Kidney glomerular epithelial cell (primary cell): Measurements from ENCODE around the gene ABCC1.

Experiments used
- DNase-seq: peaks from one replicate; lab custom pipeline; 2025; lab: John Stamatoyannopoulos, UW

The ABCC1 gene

DNA sequence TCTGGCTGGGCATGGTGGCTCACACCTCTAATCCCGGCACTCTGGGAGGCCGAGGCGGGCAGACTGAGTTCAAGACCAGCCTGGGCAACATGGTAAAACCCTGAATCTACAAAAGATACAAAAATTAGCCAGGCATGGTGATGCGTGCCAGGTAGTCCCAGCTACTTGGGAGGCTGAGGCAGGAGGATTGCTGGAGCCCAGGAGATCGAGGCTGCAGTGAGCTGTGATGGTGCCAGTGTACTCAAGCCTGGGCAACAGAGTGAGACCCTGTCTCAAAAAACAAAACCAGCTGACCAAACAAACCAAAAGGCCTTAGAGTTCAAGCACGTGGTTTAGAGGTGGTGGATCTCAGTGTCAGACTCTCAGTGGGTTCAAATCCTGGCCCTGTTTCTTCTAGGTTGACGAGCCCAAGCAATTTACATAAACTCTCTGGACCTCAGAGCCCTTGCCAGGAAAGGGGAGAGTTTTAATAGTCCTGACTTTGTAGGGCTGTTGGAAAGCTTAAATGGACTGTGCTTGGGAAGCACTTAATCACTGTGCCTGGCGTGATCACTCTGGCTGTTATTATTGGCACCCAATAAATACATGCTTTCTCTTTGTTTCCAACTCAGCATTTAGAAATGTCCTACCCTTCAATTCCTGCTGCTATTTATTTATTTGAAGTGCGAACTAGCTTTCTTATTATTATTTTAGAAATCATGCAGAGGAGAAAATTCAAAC, 44.7 kb downstream of the ABCC1 start:
- DNase-seq = no peak

DNA sequence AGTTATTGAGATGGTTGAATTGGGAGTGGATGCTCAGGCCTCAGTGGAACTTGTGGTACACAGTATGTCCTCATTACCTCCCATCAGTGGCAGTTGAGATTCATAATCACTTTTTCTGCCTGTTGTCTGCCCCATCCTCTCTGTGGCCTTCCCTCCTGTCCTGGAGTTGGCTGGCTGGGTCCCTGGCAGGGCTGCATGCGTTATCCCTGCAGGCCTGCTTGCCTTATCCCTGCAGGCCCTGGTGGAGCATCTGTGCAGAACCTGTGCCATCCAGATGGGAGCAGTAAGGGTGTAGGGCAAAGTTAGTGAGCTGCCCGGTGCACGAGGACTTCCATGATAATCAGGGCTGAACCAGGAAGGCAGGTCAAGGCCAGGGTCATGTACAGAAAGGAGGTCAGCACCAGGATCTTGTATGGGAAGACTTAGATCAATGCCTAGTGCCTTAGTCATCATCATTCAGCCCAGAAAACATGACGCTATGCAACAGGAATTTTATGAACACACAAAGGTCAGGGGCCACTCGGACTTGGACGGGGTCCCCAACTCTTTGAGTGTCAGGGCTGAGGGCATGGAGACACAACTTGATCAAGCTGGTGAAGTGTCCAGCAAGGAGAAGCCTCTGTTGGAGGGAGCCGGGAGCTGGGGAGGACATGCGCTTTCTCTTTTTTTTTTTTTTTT, 47.2 kb downstream of the ABCC1 start:
- DNase-seq = peak; percentile 86

DNA sequence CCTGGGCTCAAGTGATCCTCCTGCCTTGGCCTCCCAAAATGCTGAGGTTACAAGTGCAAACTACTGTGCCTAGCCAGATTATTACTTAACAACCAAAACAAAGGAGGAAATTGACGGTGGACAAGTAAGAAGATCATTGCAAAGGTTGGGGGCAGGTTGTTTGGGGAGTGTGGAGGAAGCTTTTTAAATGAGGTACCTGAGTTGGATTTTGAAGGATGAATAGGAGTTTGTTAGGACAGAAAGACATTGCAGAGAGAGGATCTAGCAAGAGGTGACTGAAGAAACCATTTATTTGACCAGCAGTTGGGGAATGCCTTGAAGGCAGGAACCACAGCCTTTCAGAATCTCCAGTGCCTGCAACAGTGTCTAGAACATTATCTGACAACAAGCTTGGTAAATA, 51.3 kb downstream of the ABCC1 start:
- DNase-seq = no peak

DNA sequence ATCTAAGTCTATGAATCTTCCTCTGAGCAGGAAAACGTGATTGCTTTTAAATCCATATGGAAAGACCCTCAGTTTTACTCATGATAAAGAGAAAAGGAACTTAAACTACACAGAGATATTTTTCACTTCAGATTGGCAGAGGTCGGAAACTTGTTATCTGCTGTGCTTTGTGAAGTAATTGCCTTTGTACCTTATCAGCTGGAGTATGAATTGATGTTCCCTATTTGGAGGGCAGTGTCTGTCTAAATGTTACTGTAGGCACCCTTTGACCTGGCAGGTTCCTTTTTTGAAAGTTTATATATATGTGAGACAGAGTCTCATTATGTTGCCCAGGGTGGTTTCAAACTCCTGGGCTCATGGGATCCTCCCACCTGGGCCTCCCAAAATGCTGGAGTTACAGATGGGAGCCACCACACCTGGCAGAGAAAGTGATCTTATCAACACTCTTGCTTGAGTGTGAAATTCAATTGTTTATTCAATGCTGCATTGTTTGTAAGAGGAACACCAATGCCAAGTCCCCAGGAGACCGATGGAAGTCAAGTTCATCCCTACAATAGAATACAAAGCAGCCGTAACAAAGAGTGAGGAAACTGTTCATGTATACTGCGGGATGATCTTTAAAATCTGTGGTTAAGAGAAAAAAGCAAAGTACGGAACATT, 52.3 kb downstream of the ABCC1 start:
- DNase-seq = no peak

DNA sequence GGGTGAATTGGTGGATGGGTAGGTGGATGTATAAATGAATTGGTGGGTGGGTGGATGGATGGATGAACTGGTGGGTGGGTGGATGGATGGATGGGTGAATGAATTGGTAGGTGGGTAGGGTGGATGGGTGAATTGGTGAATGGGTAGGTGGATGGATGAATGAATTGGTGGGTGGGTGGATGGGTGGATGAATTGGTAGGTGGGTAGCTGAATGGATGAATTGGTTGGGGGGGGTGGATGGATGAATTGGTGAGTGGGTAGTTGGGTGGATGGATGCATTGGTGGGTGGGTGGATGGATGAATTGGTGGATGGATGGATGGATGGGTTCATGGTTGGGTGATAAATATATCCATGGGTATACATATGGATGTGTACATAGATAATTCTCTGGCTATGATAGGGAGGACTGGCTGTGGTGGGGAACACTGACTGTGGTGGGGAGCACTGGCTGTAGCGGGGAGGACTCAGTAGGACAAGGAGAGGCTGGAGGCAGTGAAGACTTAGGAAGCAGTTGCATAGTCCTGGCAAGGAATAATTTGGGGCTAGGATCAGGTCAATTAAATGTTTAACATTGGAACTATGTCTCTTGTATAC, 54.4 kb downstream of the ABCC1 start:
- DNase-seq = no peak

DNA sequence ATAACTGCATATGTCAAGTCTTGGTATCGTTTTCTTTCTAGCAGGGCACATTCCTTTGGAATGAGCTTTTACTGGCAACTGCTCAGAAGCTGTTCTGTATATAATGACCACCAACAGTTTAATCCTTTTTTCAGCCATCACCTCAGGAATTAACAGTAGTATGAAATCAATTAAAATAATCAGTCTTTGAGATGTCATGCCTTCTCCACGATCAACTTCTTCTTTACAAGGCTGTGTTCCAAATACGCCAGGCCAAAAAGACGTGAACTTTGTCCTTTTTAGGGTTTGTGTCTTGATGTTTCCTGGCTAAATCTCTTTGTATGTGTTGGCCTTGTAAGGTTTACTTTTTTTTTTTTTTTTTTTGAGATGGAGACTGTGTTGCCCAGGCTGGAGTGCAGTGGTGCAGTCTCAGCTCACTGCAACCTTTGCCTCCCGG, 54.9 kb downstream of the ABCC1 start:
- peak; percentile 28 for DNase-seq

DNA sequence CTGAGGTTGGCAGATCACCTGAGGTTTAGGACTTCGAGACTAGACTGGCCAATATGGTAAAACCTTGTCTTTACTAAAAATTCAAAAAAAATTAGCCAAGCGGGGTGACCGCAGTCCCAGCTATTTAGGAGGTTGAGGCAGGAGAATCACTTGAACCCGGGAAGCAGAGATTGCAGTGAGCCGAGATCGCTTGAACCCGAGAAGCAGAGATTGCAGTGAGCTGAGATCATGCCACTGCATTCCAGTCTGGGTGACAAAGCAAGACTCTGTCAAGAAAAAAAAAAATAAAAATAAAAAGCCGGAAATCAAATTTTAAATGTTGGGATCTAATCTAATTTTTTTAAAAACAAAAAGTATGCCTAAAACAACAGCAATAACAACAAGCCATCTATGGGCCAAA, 56.3 kb downstream of the ABCC1 start:
- no peak for DNase-seq

DNA sequence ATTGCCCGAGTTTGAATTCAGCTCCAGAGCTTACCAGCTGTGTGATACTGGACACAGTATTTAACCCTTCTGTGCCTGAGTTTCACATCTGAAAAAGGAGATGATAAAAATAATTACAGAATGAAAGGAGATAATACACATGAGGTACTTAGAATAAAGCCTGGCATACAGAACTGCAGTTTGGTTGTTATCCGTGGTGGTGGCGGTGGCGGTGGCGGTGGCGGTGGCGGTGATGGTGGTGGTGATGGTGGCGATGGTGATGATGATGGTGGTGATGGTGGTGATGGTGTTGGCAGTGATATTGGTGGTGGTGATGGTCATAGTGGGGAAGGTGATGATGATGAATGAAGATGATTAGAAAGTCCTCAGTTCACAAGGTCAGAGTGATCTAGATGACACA, 57.2 kb downstream of the ABCC1 start:
- no peak for DNase-seq

DNA sequence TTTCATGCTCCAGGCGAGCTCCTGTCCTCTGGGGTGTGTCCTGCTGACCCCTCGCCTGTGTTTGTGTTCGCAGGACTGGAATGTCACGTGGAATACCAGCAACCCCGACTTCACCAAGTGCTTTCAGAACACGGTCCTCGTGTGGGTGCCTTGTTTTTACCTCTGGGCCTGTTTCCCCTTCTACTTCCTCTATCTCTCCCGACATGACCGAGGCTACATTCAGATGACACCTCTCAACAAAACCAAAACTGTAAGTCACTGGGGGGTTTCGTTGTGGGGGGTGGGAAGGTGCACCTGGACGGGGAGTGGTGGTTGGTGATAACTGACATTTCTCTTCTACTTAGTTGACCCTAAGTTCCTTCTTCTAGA, 58.3 kb downstream of the ABCC1 start:
- no peak for DNase-seq

DNA sequence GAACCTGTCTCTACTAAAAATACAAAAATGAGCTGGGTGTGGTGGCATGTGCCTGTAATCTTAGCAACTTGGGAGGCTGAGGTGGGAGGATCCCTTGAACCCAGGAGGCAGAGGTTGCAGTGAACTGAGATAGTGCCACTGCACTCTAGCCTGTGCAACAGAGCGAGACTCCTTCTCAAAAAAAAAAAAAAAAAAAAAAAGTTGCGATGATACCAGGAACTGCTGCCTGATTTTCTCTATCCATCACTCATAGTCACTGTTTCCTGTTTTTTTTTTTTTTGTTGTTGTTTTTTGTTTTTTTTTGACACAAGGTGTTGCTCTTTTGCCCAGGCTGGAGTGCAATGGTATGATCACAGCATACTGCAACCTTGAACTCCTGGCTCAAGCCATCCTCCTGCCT, 59.2 kb downstream of the ABCC1 start:
- DNase-seq = no peak

DNA sequence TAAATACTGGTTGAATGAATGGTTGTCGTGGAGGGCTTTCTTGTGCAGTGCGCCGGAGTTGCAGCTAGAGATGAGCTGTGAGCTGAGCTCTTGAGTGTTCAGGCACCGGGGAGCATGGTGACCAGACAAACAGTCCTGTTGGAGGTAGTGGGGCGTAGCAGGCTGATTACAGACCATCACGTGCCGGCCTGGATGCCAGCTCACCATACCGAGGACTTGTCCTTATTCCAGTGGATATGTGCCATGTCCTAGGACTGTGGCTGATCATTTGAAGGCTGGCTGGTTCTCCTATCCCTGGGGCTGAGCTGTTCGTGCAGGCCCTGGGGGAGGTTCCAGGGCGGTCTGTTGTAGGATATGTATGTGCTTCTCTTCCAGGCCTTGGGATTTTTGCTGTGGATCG, 60.0 kb downstream of the ABCC1 start:
- DNase-seq = peak; percentile 32

DNA sequence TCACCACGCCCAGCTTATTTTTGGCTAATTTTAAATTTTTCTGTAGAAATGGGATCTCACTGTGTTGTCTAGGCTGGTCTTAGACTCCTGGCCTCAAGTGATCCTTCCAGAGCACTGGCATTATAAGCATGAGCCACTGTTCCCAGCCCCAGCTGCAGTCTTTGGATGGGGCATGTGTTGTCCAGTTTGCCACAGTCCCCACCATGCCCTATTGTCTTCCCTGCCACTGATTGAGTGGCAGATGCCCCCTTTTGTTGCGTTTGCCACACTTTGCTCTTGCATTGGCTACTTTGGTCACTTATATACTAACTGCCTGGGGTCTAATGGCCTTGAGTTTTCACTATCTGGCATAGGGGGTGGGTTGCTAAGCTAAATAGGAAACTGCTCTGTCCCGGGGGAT, 60.8 kb downstream of the ABCC1 start:
- no peak for DNase-seq

DNA sequence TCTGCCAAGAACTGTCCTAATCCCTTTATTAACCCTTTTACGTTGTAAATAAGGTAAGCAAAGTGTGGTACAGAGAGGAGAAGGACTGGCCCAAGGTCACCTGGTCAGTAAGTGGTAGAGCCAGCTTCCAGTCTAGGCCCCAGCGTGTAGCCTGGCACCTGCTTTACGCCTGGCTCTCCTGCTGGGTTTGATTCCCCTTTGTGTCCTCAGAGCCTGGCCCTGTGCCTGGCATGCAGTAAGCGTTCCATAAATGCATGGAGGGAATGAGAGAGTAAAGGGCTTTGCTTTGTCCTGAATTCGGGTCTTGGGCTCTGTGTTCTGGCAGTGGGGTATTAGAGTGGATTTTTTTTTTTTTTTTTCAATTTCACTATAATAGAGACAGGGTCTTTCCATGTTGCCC, 62.7 kb downstream of the ABCC1 start:
- no peak for DNase-seq

DNA sequence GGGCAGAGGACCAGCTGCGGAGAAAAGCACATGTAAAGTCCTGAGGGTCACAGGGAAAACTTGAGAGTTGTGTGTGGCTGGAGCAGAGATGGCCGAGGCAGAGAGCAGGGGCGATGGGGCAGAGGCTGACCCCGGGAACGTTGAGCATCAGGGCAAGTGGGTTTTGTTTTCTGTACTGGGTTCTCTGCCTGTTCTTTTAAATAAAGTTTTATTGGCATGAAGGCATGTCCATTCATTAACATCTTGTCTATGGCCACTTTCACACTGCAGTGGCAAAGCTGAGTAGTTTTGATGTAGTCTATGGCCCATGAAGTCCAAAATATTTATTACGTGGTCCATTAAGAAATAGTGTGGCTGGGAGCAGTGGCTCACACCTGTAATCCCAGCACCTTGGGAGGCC, 64.4 kb downstream of the ABCC1 start:
- no peak for DNase-seq

DNA sequence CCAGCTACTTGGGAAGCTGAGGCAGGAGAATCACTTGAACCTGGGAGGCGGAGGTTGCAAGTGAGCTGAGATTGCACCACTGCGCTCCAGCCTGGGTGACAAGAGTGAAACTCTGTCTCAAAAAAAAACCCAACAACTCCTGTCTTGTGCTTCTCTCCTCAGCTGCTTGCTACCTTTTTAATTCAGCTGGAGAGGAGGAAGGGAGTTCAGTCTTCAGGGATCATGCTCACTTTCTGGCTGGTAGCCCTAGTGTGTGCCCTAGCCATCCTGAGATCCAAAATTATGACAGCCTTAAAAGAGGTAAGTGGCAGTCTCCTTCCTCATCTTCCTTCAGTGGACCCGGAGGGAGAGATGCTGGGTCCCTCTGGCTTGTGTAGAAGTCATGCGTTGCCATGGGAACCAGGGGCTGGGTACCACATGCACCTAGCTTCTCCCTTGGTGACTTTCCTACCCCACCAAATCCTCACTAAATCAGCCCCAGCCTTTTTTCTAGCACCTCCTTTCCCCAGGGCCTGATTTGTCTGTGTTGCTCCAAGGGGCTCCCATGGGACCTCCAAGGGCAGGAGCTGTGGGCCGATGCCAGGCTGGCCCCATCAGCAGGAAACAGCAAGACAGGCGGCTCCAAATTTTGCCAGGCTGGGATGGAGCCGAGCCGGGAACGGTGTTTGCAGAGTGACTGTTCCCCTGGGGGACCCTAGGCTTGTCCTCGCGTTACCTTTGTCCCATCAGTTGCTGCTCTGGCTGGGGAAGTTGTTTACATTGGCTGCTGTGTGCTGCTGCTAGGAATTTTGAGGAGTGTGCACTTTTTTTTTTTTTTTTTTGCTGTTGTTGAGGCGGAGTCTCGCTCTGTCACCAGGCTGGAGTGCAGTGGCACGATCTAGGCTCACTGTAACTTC, 65.2 kb downstream of the ABCC1 start:
- DNase-seq = no peak

DNA sequence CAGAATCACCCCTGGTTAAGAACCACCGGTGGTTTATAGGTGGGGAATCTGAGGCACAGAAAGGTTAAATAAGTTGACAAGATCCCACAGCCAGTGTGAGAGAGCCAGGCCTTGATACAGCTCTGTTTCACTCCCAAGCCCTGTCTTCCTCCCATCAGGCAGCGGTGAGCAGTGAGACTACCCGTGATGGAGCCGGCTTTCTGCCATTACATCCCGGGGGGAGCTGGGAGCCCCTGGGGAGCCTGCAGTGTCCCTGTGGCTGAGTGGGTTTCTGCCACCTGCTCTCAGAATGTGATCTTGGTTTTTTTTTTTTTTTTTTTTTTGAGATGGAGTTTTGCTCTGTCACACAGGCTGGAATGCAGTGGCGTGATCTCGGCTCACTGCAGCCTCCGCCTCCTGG, 66.4 kb downstream of the ABCC1 start:
- no peak for DNase-seq

DNA sequence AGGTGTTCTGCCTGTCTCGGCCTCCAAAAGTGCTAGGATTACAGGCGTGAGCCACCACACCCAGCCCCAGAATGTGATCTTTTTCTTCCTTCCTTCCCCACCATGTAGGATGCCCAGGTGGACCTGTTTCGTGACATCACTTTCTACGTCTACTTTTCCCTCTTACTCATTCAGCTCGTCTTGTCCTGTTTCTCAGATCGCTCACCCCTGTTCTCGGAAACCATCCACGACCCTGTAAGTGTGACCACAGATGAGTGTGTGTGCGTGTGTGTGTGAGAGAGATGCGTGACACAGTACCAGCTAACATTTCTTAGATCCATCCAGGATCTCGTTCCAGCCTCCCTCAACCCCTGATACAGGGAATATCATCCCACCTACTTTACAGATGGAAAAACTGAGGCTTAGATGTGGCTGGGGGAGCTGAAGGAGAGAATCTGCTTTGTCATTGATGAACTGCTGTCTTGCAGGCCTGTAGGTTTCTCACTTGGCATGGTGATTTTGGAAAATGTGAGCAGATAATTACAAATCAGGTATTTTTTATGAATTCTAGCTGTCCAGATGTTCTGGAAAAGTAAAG, 67.1 kb downstream of the ABCC1 start:
- no peak for DNase-seq

DNA sequence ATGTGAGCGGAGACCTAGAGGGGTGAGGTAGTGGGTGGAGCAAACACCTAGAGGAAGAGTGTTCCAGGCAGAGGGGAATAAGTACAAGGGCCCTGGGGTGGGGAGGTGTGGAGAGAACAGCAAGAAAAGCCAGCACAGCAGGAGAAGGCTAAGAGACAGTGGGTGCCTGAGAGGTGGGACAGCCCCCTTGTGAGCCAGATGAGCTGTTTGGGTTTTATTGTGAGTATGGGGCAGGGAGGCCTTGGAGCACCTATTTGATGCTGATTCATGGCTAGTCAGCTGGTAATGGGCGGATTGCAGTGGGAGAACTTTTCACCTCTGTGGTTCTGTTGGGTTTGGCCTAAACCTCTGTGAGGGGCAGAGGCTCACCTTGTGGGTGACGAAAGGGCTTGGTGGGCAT, 68.4 kb downstream of the ABCC1 start:
- DNase-seq = no peak

DNA sequence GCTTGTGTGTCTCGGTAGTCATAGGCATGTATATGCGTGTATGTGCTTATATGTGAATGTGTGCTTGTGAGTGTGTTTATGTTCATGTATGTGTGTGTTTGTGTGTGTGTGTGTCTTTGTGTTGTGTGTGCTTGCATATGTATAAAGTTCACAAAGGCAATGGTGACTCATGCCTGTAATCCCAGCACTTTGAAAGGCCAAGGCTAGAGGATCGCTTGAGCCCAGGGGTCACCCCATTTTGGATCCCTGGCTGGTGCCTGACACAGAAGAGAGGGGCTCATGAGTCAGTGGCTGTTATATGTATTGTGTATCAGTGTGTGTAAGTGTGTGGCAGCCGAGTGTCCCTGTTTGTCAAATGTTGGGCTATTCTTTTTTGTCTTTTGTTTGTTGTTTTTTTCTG, 69.3 kb downstream of the ABCC1 start:
- DNase-seq = no peak

DNA sequence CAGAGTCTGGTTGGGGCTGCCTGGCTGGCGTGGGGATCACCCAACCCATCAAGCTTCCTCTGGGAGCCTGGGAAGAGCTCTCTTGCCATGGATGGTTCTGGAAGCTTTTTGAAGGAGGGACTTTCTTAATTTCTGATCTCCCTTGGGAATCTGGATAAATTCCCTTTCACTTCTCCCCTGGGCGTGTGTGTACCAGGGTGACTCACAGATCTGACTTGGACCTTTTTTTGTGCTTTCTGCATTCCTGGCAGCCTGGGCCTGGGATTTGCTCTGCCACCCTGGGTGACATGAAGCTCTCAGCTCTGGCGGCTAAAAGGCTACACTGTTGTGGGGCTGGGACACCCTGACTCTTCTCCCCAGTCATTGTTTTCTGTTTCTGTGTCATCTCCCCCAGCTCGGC, 70.1 kb downstream of the ABCC1 start:
- no peak for DNase-seq

DNA sequence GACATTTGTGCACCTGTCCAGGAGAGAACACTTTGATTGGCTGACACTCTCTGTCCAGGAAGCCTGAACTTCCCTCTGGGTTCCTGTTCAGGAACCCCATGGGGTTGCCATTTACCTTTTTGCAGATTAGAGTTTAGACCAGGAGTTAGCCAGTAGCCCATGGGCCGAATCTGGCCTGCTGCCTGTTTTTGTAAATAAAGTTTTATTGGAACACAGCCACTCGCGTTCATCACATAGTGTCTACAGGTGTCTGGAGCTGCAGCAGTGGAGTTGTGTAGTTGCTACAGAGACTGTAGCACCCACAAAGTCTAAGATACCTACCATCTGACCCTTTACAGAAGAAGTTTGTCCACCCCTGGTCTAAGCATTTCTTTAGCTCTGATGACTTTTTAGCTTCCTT, 70.9 kb downstream of the ABCC1 start:
- DNase-seq = no peak

DNA sequence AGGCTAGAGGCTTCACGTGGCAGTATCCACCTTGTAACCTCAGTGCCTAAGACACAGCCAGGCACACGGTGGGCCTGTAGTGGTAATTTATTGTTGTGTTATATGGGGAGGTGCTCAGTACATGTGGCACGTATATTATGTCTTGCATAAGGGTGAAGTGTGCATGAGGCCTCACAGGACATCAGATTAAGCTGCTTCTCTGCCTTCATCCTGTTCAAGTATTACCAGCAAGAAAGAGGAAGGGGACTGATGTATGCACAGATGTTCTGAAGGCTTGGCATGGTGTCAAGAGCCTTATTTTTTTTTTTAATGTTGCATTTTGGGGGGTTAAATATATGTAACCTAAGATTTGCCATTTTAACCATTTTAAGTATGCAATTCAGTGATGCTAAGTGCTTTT, 71.6 kb downstream of the ABCC1 start:
- no peak for DNase-seq
